Brain pericyte (primary cell): ENCODE results near the gene PABPN1L.
"Not testable (repeated sequence)": the region's sequence is repeated elsewhere in the genome, so short reads cannot be mapped to it uniquely, and the experiment has no call there.

ENCODE experiments used
- DNase-seq: peaks from one replicate; pipeline ENCODE4 v3.0.0-alpha.2; 2012; ENCODE audit warnings: low read depth, low spot score

The PABPN1L gene

GRCh38 chr16:88901718-88902337, 35.4 kb upstream of the PABPN1L start:
- no peak for DNase-seq

GRCh38 chr16:88900662-88901052, 34.2 kb upstream of the PABPN1L start:
- no peak for DNase-seq

GRCh38 chr16:88899901-88900661, 33.6 kb upstream of the PABPN1L start:
- DNase-seq, result no peak

GRCh38 chr16:88897696-88898425, 31.4 kb upstream of the PABPN1L start:
- no peak for DNase-seq

- no peak for DNase-seq
Measured at GRCh38 chr16:88896238-88897070, 30.0 kb upstream of the PABPN1L start.

GRCh38 chr16:88895335-88895734, 28.9 kb upstream of the PABPN1L start:
- DNase-seq, result no peak

GRCh38 chr16:88894681-88895300, 28.3 kb upstream of the PABPN1L start:
- no peak for DNase-seq

- DNase-seq, result not testable (repeated sequence)
Measured at GRCh38 chr16:88894266-88894665, 27.8 kb upstream of the PABPN1L start.

- no peak for DNase-seq
Measured at GRCh38 chr16:88893127-88893968, 26.9 kb upstream of the PABPN1L start.

GRCh38 chr16:88892065-88892464, 25.6 kb upstream of the PABPN1L start:
- DNase-seq, result no peak

GRCh38 chr16:88891083-88891482, 24.6 kb upstream of the PABPN1L start:
- DNase-seq, result no peak

GRCh38 chr16:88889702-88890352, 23.4 kb upstream of the PABPN1L start:
- DNase-seq, result not testable (repeated sequence)

GRCh38 chr16:88888461-88889387, 22.3 kb upstream of the PABPN1L start:
- DNase-seq, result no peak

GRCh38 chr16:88888057-88888456, 21.6 kb upstream of the PABPN1L start:
- DNase-seq, result no peak

GRCh38 chr16:88886845-88887521, 20.5 kb upstream of the PABPN1L start:
- DNase-seq, result peak; percentile 25

- DNase-seq, result no peak
Measured at GRCh38 chr16:88886420-88886844, 20.0 kb upstream of the PABPN1L start.

- DNase-seq, result no peak
Measured at GRCh38 chr16:88885693-88886280, 19.3 kb upstream of the PABPN1L start.
